Inflammatory macrophage (primary cell): ENCODE data around the gene MKS1.

Experiments
- DNase-seq, 2 donors: peaks; one replicate each; pipeline ENCODE4 v3.0.0-alpha.2; 2020 to 2022

Gene MKS1

DNA sequence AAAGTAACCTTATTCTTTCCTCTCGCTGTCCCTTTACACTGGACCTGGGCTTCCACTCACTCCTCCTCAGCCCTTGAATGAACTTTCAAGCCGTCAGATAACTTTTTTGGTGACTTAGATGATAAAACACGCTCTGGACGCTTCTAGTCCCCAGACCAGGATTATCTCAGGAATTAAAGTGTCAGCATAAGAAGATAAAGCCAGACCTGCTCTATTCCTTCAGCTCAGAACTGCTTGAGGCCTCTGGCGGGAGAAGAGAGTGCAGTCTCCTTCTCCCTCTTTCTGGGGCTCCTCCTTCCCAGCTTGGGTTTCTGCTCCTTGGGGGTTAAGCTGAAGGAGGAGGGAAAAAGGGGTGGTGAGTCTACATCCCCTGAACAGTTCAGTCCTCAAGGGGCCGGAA, 25.9 kb upstream of the MKS1 start:
- no peak for DNase-seq

- no peak for DNase-seq
Observed at GRCh38 chr17:58242171-58242784, 23.2 kb upstream of the MKS1 start.

DNA sequence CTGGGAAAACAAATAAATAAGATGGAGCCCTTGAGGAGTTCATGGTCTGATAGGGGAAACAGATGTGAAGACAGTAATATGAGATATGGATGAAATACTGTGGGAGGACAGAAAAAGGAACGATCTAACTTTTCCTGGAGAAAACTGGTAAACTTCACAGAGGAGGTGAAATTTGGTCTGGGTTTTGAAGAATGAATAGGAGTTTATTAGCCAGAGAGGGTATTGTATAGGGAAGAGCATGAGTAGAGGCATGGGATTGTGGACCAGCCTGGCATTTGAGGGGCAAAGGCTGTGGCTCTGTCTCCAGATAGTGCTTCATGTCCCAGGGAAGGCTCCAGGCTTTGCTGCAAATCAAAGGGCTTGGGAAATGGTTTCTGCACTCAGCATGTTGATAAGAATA, 20.9 kb upstream of the MKS1 start:
- no peak for DNase-seq

GRCh38 chr17:58238147-58238634, 19.1 kb upstream of the MKS1 start, which contains the start of gene LPO:
Gene LPO (plus strand): TSS chr17:58238584. CDS start chr17:58242980, 4,396 bp downstream.
- DNase-seq = no peak

- no peak for DNase-seq
Observed at GRCh38 chr17:58236394-58236793, 17.3 kb upstream of the MKS1 start.

- DNase-seq = no peak
Observed at GRCh38 chr17:58235821-58236220, 16.8 kb upstream of the MKS1 start.

GRCh38 chr17:58234512-58234911, 15.5 kb upstream of the MKS1 start:
- DNase-seq = no peak

- DNase-seq = peak; percentile 40 to 60
Observed at GRCh38 chr17:58233543-58233942, 14.5 kb upstream of the MKS1 start.

DNA sequence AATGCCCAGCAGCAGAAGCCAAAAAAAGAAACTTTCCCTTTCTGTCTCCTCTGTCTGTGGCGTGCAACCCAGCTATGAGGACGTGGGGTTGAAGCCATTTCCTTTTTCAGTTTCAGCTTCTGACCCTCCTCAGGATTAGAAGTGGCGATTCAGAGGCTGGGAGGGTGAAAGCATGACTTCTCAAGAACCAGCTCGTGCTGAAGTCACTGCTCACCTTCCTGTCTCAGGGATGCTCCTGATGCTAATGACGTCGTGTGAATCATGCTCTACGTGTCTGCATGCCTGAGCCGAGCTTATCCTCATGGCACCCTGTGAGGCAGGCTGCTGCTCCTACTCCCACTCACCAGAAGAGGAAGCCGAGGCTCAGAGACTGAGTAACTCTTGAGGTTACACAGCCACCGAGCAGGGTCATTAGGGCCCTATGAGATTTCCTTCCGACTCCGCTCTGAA, 13.7 kb upstream of the MKS1 start:
- peak; percentile 95 to 97 for DNase-seq

- DNase-seq = peak; percentile 30 to 60
Observed at GRCh38 chr17:58231641-58232040, 12.6 kb upstream of the MKS1 start.

GRCh38 chr17:58229881-58230280, 10.8 kb upstream of the MKS1 start:
- no peak for DNase-seq

GRCh38 chr17:58229384-58229783, 10.3 kb upstream of the MKS1 start:
- no peak for DNase-seq

DNA sequence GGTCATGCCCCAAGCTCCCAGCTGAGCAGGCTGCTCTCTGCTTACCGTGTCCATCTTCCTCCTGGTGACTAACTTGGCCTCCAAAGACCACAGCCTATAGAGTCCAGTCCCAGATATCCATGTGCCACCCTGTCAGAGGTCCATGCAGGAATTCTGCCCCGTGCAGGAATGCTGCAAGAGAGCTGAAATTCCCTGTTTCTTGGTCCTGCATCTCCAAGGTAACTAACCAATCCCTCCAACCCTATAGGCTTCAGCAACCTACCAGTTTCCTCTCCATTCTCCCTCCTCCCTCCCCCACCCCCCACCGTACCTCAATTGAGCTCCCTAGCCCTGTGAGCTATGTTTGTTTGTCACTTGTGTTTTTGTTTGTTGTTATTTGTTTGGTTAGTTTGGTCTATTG, 9.6 kb upstream of the MKS1 start:
- DNase-seq = no peak

DNA sequence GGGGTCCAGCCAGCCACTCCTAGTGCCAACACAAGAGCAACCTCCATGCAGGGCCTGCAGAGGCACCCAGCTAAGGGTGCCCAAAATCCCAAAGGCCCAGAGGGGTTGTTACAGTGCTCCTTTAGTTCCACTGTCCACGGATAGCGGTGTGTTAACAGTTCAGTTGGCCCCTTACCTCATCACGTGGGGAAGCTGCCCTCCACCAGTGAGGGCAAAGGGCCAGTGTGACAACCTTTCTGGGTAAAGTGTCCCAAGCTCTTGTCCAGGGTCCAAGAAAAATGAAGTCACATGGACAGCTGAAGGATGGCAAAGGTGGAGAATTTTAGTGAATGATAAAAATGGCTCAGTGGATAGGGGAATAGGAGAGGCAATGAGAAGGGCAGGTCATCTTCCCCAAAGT, 8.7 kb upstream of the MKS1 start:
- no peak for DNase-seq

- DNase-seq = peak; percentile 12 to 40
Observed at GRCh38 chr17:58224315-58224714, 5.3 kb upstream of the MKS1 start.

- DNase-seq = peak in 1 of 2 donors; percentile 8
Observed at GRCh38 chr17:58219789-58220183, 731 bp upstream of the MKS1 start.

DNA sequence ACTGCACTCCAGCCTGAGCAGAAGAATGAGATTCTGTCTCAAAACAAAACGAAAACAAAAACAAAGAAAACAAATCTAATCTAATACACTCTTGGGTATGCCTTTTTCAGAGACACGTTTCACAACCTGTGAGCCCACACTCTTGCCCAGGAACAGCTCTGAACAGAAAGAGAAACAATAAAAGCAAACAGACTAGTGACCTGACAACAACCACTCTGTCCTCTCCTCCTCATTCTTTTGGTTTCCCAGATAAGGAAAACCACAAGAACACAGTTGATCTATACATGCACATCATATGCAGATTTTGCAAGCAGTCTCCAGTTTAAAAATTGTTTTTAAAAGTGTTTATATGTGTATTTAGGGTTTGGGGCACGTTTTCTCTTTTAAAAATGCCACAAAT, 1.3 kb downstream of the MKS1 start:
- DNase-seq = no peak

- DNase-seq = no peak
Observed at GRCh38 chr17:58215685-58216084, 3.4 kb downstream of the MKS1 start.

- peak in 1 of 2 donors; percentile 21 for DNase-seq
Observed at GRCh38 chr17:58210922-58211321, 8.1 kb downstream of the MKS1 start.

DNA sequence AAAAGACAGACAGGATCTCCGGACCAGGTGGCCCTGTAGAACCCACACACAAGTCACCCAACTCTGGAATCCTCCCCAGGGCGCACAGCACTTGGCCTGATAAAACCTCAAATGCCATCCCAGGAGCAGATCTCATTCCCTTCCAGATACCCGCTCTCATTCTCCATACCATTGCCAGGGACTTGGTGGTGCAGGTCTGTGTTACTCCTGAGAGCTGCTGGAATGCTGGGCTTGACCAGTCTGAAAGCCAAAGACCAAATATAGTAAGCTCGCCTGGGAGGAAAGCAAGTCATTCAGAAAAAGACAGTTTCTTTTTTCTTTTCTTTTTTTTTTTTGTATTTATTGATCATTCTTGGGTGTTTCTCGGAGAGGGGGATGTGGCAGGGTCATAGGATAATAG, 10.7 kb downstream of the MKS1 start:
- no peak for DNase-seq

DNA sequence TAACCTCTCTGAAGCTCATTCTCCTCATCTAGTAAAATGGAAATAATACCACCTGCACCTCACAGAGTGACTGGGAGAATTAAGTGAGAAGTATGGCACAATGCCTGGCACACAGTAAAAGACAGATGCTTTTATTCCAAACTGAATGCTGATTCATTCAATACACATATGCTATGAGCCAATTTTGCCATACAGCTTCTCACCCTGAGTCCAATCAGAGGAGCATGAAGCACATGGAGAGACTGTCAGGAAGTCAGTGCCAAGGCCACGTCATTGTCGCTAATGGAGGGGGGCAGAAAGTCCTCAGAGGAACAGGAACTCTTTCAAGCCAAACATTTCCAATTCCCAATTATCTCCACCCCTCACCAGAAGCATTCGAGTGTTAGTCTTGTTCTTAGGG, 11.6 kb downstream of the MKS1 start:
- no peak for DNase-seq

- no peak for DNase-seq
Observed at GRCh38 chr17:58205936-58206335, 13.1 kb downstream of the MKS1 start.

DNA sequence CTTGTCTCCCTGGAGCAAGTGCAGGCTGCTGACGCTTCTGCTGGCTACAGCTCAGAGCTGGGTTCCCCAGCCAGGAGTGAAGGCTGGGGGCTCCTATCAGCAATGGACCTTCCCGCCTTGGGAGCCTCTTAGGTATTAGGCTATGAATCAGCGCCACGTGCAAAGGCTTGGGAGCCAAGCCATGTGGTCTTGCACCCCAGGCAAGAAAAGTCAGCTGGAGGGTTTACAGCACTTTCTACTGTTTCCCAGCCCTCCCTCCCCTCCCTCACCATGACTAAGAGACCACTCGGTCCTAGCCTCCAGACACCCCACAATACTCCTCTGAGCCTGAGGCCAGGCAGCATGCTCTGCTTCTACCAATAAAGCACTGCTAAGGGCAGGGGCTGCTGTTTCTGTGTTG, 14.3 kb downstream of the MKS1 start:
- no peak for DNase-seq

DNA sequence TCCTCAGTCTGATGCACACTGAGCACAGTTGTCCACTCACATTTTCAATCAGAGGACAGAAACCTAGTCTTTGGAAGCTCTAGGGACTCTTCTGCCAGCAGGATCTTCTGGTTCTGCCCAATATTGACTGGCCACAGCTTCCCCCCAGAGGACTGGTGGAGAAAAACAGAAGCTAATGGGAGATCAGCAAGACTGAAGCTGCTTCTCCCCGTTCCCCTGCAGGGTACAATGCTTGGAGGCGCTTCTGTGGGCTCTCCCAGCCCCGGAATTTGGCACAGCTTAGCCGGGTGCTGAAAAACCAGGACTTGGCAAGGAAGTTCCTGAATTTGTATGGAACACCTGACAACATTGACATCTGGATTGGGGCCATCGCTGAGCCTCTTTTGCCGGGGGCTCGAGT, 16.2 kb downstream of the MKS1 start:
- no peak for DNase-seq

DNA sequence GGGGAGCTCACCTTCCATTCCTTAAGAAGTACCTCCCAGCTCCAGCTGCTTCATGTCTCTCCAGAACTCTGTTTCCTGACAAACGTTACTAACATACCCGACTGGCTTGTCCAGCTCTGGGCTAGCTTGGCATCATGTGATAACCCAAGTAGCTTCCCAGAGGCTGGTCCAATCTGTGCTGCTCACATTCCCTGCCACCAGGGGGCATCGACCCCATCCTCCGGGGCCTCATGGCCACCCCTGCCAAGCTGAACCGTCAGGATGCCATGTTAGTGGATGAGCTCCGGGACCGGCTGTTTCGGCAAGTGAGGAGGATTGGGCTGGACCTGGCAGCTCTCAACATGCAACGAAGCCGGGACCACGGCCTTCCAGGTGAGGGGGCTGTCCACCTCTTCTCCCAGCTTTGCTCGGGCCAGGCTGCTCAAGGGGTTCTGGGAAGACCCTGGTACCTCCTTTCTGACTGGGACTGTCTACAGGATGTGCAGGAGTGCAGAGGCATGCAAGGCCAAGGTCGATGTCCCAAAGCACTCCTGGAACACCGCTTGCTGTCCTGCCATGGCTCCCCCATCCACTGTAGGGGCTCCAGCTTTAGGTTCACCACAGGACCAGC, 18.9 kb downstream of the MKS1 start:
- DNase-seq = peak; percentile 76 to 80
